Thoracic aorta (tissue), 2 donors: ENCODE data around the gene SERPINA6. TPM values are rescaled to one million over a fixed set of nuclear protein-coding genes. Genes with fewer than 3 reads are reported as not detected.

Experiments used
- ATAC-seq: fragments of 150-250 bp; one replicate; pipeline ENCODE4 v1.8.0; 2017; ENCODE audit warnings: low read depth; ENCODE audit not compliant: insufficient number of reproducible peaks, low FRiP score
- DNase-seq: peaks from one replicate; pipeline ENCODE4 v3.0.0-alpha.2; 2020; ENCODE audit warnings: low spot score
- H3K27ac ChIP-seq, 2 donors: fragments of 200-600 bp; sonication (generic); 1 replicate in 1 of 2; 2 replicates in 1 of 2; pipeline ENCODE4 v1.5.1; 2016; ENCODE audit warnings: mild to moderate bottlenecking in 2 of 2, moderate library complexity in 2 of 2
- H3K27me3 ChIP-seq: fragments of 200-600 bp; sonication (generic); replicated peaks from 2 replicates; pipeline ENCODE4 v1.6.0; 2016; ENCODE audit warnings: mild to moderate bottlenecking; ENCODE audit not compliant: insufficient read depth
- H3K36me3 ChIP-seq: fragments of 200-600 bp; sonication (generic); one replicate; pipeline ENCODE4 v1.5.1; 2016
- H3K4me1 ChIP-seq, 2 donors: fragments of 200-600 bp; sonication (generic); 1 replicate in 1 of 2; 2 replicates in 1 of 2; pipeline versions ENCODE4 v1.5.1 to v1.6.0; 2016; ENCODE audit warnings: low read depth in 2 of 2, mild to moderate bottlenecking in 1 of 2; ENCODE audit not compliant: control insufficient read depth in 1 of 2
- H3K4me3 ChIP-seq: fragments of 200-600 bp; sonication (generic); 2 replicates; pipeline ENCODE4 v1.5.1; 2016; ENCODE audit warnings: mild to moderate bottlenecking
- H3K9me3 ChIP-seq: fragments of 200-600 bp; sonication (generic); 2 replicates; pipeline ENCODE4 v1.5.1; 2016
- CTCF ChIP-seq: fragments of 200-600 bp; sonication (generic); IDR thresholded peaks from one replicate; pipeline ENCODE4 v1.5.1; 2019; ENCODE audit warnings: antibody characterized with exemption
- total RNA-seq, 2 donors: library from RNA; depleted of rRNA; stranded (reverse); fragments of >200 nt; gene quantifications; one replicate each; pipeline versions ENCODE4 v1.1.0 to v1.2.3, GENCODE V29; 2016

Gene SERPINA6
- total RNA-seq, 2 donors from 2014 or later = not detected

- Histone ChIP-seq H3K4me1 (peaks cover 0 to 15% of the 10 kb centered on the region in 2 donors), H3K4me3 (no peak overlapping the region), H3K27me3 (no peaks in the 10 kb centered on the region), H3K27ac (no peak overlapping the region), H3K36me3 (no peaks in the 10 kb centered on the region), H3K9me3 (no peaks in the 10 kb centered on the region)
- no peak for ATAC-seq
- DNase-seq = no peak
- no peak for TF ChIP-seq CTCF
Observed at GRCh38 chr14:94344389-94344788, 21.3 kb upstream of the SERPINA6 start.

- H3K9me3 ChIP-seq = no peaks in the 10 kb centered on the region
- no peaks in the 10 kb centered on the region for H3K36me3 ChIP-seq
- H3K27me3 ChIP-seq = no peaks in the 10 kb centered on the region
- H3K4me3 ChIP-seq = no peak overlapping the region
- no peak overlapping the region for H3K27ac ChIP-seq
- DNase-seq = no peak
- no peak for ATAC-seq
- peaks cover 0 to 15% of the 10 kb centered on the region in 2 donors for H3K4me1 ChIP-seq
- no peak for TF ChIP-seq CTCF
Observed at GRCh38 chr14:94343238-94344005, 20.3 kb upstream of the SERPINA6 start.

- no peaks in the 10 kb centered on the region for H3K9me3 ChIP-seq
- no peak overlapping the region for H3K27ac ChIP-seq
- no peak overlapping the region for H3K4me3 ChIP-seq
- H3K36me3 ChIP-seq = no peaks in the 10 kb centered on the region
- ATAC-seq (peak; percentile 54), DNase-seq (peak; percentile 77)
- no peaks in the 10 kb centered on the region for H3K27me3 ChIP-seq
- peaks cover 0 to 15% of the 10 kb centered on the region in 2 donors for H3K4me1 ChIP-seq
- no peak for TF ChIP-seq CTCF
Observed at GRCh38 chr14:94342334-94342934, 19.3 kb upstream of the SERPINA6 start.

GRCh38 chr14:94341656-94342333, 18.7 kb upstream of the SERPINA6 start:
- Histone ChIP-seq H3K4me1 (peaks cover 0 to 15% of the 10 kb centered on the region in 2 donors), H3K27me3 (no peaks in the 10 kb centered on the region), H3K27ac (no peak overlapping the region), H3K4me3 (no peak overlapping the region), H3K36me3 (no peaks in the 10 kb centered on the region), H3K9me3 (no peaks in the 10 kb centered on the region)
- no peak for ATAC-seq
- no peak for DNase-seq
- no peak for TF ChIP-seq CTCF

- H3K27ac ChIP-seq = no peak overlapping the region
- H3K36me3 ChIP-seq = no peaks in the 10 kb centered on the region
- ATAC-seq = no peak
- H3K4me1 ChIP-seq = peaks cover 0 to 15% of the 10 kb centered on the region in 2 donors
- H3K4me3 ChIP-seq = no peak overlapping the region
- H3K9me3 ChIP-seq = no peaks in the 10 kb centered on the region
- DNase-seq = no peak
- TF ChIP-seq CTCF = no peak
- H3K27me3 ChIP-seq = no peaks in the 10 kb centered on the region
Observed at GRCh38 chr14:94340533-94340932, 17.4 kb upstream of the SERPINA6 start.
